ENCODE results near the gene ZBTB40.

The ZBTB40 gene

GRCh38 chr1:22485431-22485830, 33.8 kb downstream of the ZBTB40 start:
- in situ Hi-C loops (cut with MboI; ENCODE audit: low pct_unique_long_range_greater_than_20kb, low sequenced_read_pairs, unreplicated experiment): no loop called here
- no peak for DNase-seq (ENCODE audit: low spot score)
- no peak for TF ChIP-seq CTCF (IDR thresholded peaks at IDR 0.05; ENCODE audit: extremely low read depth, insufficient read depth, missing control alignments)

- in situ Hi-C loops (cut with MboI; ENCODE audit: low pct_unique_long_range_greater_than_20kb, low sequenced_read_pairs, unreplicated experiment): no loop called here
- TF ChIP-seq CTCF (IDR thresholded peaks at IDR 0.05; ENCODE audit: extremely low read depth, insufficient read depth, missing control alignments): no peak
- no peak for DNase-seq (ENCODE audit: low spot score)
Measured at GRCh38 chr1:22487781-22488180, 36.1 kb downstream of the ZBTB40 start.

- in situ Hi-C loops (cut with MboI; ENCODE audit: low pct_unique_long_range_greater_than_20kb, low sequenced_read_pairs, unreplicated experiment): no loop called here
- no peak for DNase-seq (ENCODE audit: low spot score)
- no peak for TF ChIP-seq CTCF (IDR thresholded peaks at IDR 0.05; ENCODE audit: extremely low read depth, insufficient read depth, missing control alignments)
Measured at GRCh38 chr1:22488319-22488718, 36.7 kb downstream of the ZBTB40 start.

GRCh38 chr1:22489278-22489677, 37.6 kb downstream of the ZBTB40 start:
- no peak for DNase-seq (ENCODE audit: low spot score)
- in situ Hi-C loops (cut with MboI; ENCODE audit: low pct_unique_long_range_greater_than_20kb, low sequenced_read_pairs, unreplicated experiment): no loop called here
- TF ChIP-seq CTCF (IDR thresholded peaks at IDR 0.05; ENCODE audit: extremely low read depth, insufficient read depth, missing control alignments): no peak

- TF ChIP-seq CTCF (IDR thresholded peaks at IDR 0.05; ENCODE audit: extremely low read depth, insufficient read depth, missing control alignments): no peak
- DNase-seq (ENCODE audit: low spot score): no peak
- in situ Hi-C loops (cut with MboI; ENCODE audit: low pct_unique_long_range_greater_than_20kb, low sequenced_read_pairs, unreplicated experiment): no loop called here
Measured at GRCh38 chr1:22489823-22490222, 38.2 kb downstream of the ZBTB40 start.

- no peak for TF ChIP-seq CTCF (IDR thresholded peaks at IDR 0.05; ENCODE audit: extremely low read depth, insufficient read depth, missing control alignments)
- in situ Hi-C loops (cut with MboI; ENCODE audit: low pct_unique_long_range_greater_than_20kb, low sequenced_read_pairs, unreplicated experiment): no loop called here
- no peak for DNase-seq (ENCODE audit: low spot score)
Measured at GRCh38 chr1:22490309-22490708, 38.7 kb downstream of the ZBTB40 start.

Data from GM13977 (cell line).